Parathyroid adenoma (tissue), 2 donors: Measurements from ENCODE around the gene EIF6.
"Not testable (repeated sequence)": the region's sequence is repeated elsewhere in the genome, so short reads cannot be mapped to it uniquely, and the experiment has no call there.

Experiments used
- H2AFZ ChIP-seq: fragments of 300-600 bp; sonication (generic); one replicate; pipeline ENCODE4 v1.7.0; 2017; ENCODE audit warnings: antibody characterized with exemption, mild to moderate bottlenecking
- H3K27ac ChIP-seq: fragments of 300-600 bp; sonication (generic); one replicate; pipeline ENCODE4 v1.7.0; 2017
- H3K27me3 ChIP-seq: fragments of 300-600 bp; sonication (generic); one replicate; pipeline ENCODE4 v1.7.0; 2017; ENCODE audit warnings: low read length; ENCODE audit not compliant: control insufficient read depth, insufficient read depth
- H3K36me3 ChIP-seq: fragments of 300-600 bp; sonication (generic); one replicate; pipeline ENCODE4 v1.7.0; 2017; ENCODE audit warnings: low read length; ENCODE audit not compliant: control insufficient read depth, insufficient read depth
- H3K4me1 ChIP-seq: fragments of 300-600 bp; sonication (generic); one replicate; pipeline ENCODE4 v1.7.0; 2017; ENCODE audit warnings: control low read depth
- H3K4me2 ChIP-seq: fragments of 300-600 bp; sonication (generic); one replicate; pipeline ENCODE4 v1.7.0; 2017; ENCODE audit warnings: low read length
- H3K4me3 ChIP-seq: fragments of 300-600 bp; sonication (generic); one replicate; pipeline ENCODE4 v1.7.0; 2017; ENCODE audit warnings: low read depth, low read length
- H3K79me2 ChIP-seq: fragments of 300-600 bp; sonication (generic); one replicate; pipeline ENCODE4 v1.7.0; 2017; ENCODE audit warnings: control low read depth
- H3K9ac ChIP-seq: fragments of 300-600 bp; sonication (generic); one replicate; pipeline ENCODE4 v1.7.0; 2017; ENCODE audit warnings: mild to moderate bottlenecking
- H3K9me3 ChIP-seq: fragments of 300-600 bp; sonication (generic); one replicate; pipeline ENCODE4 v1.7.0; 2017; ENCODE audit warnings: low read length; ENCODE audit not compliant: control insufficient read depth
- CTCF ChIP-seq: fragments of 300-600 bp; sonication (generic); IDR thresholded peaks from one replicate; pipeline ENCODE4 v1.7.0; 2017; ENCODE audit warnings: antibody characterized with exemption, mild to moderate bottlenecking
- donor health status: primary hyperparathyroidism.

The EIF6 gene

GRCh38 chr20:35263532-35264341, 20.8 kb downstream of the EIF6 start:
- no peaks in the 10 kb centered on the region for H3K36me3 ChIP-seq

GRCh38 chr20:35262731-35263531, 21.6 kb downstream of the EIF6 start:
- H3K27ac ChIP-seq, H2AFZ ChIP-seq, H3K9ac ChIP-seq, H3K4me3 ChIP-seq, H3K27me3 ChIP-seq, H3K79me2 ChIP-seq, H3K4me1 ChIP-seq, H3K36me3 ChIP-seq, H3K9me3 ChIP-seq, H3K4me2 ChIP-seq: not testable (repeated sequence)

More at GRCh38 chr20:35263532-35264341, 20.8 kb downstream of the EIF6 start:
- no peak overlapping the region for H3K9ac ChIP-seq
- H3K79me2 ChIP-seq, result peaks cover 5% of the 10 kb centered on the region
- TF ChIP-seq CTCF, result no peak
- H3K4me2 ChIP-seq, result no peak overlapping the region
- no peaks in the 10 kb centered on the region for H3K4me1 ChIP-seq
- no peaks in the 10 kb centered on the region for H3K27me3 ChIP-seq
- H2AFZ ChIP-seq, result no peak overlapping the region
- no peaks in the 10 kb centered on the region for H3K9me3 ChIP-seq
- no peak overlapping the region for H3K4me3 ChIP-seq
- no peak overlapping the region for H3K27ac ChIP-seq

- H3K4me3 ChIP-seq, H3K27ac ChIP-seq, H3K9me3 ChIP-seq, H3K27me3 ChIP-seq, H2AFZ ChIP-seq, H3K79me2 ChIP-seq, H3K36me3 ChIP-seq, H3K9ac ChIP-seq, H3K4me2 ChIP-seq, H3K4me1 ChIP-seq: not testable (repeated sequence)
Measured at GRCh38 chr20:35262321-35262720, 22.3 kb downstream of the EIF6 start.

- no peaks in the 10 kb centered on the region for H3K36me3 ChIP-seq
- H2AFZ ChIP-seq, result no peak overlapping the region
- no peak for TF ChIP-seq CTCF
- peaks cover 4% of the 10 kb centered on the region for H3K4me1 ChIP-seq
- H3K4me2 ChIP-seq, result no peak overlapping the region
- H3K27me3 ChIP-seq, result no peaks in the 10 kb centered on the region
- H3K9me3 ChIP-seq, result no peaks in the 10 kb centered on the region
- no peak overlapping the region for H3K27ac ChIP-seq
- no peak overlapping the region for H3K9ac ChIP-seq
- H3K79me2 ChIP-seq, result peaks cover 5% of the 10 kb centered on the region
- H3K4me3 ChIP-seq, result no peak overlapping the region
Measured at GRCh38 chr20:35260426-35260825, 24.1 kb downstream of the EIF6 start.

- H3K27ac ChIP-seq, result no peak overlapping the region
- peaks cover 4% of the 10 kb centered on the region for H3K4me1 ChIP-seq
- no peak overlapping the region for H3K9ac ChIP-seq
- H3K79me2 ChIP-seq, result peaks cover 10% of the 10 kb centered on the region
- H3K9me3 ChIP-seq, result no peaks in the 10 kb centered on the region
- no peaks in the 10 kb centered on the region for H3K27me3 ChIP-seq
- no peak overlapping the region for H3K4me2 ChIP-seq
- H3K36me3 ChIP-seq, result no peaks in the 10 kb centered on the region
- H2AFZ ChIP-seq, result no peak overlapping the region
- no peak overlapping the region for H3K4me3 ChIP-seq
- no peak for TF ChIP-seq CTCF
Measured at GRCh38 chr20:35257175-35257909, 27.2 kb downstream of the EIF6 start.
